H9 (cell line): ENCODE measurements around the gene ZNF146. TPM values are rescaled to one million over a fixed set of nuclear protein-coding genes. Genes with fewer than 3 reads are reported as not detected.

Experiments used
- DNase-seq: peaks from one replicate; pipeline ENCODE4 v3.0.0-alpha.2; 2017
- H2AFZ ChIP-seq: one replicate; pipeline ENCODE4 v1.6.1; 2013; ENCODE audit warnings: mild to moderate bottlenecking, low read length, control low read depth, moderate library complexity
- H2AK5ac ChIP-seq: 2 replicates; pipeline ENCODE4 v1.6.1; 2013; ENCODE audit warnings: low read length, control low read depth, mixed read lengths; ENCODE audit not compliant: insufficient read length
- H2BK120ac ChIP-seq: one replicate; pipeline ENCODE4 v1.6.1; 2013; ENCODE audit warnings: low read depth, mild to moderate bottlenecking, low read length, control low read depth, inconsistent platforms; ENCODE audit not compliant: poor library complexity, severe bottlenecking
- H2BK12ac ChIP-seq: 2 replicates; pipeline ENCODE4 v1.6.1; 2013; ENCODE audit warnings: low read length, control low read depth, mixed read lengths, low read depth; ENCODE audit not compliant: insufficient read length
- H2BK15ac ChIP-seq: 2 replicates; pipeline ENCODE4 v1.6.1; 2013; ENCODE audit warnings: low read depth, low read length, control low read depth
- H2BK20ac ChIP-seq: one replicate; pipeline ENCODE4 v1.6.1; 2013; ENCODE audit warnings: low read depth, mild to moderate bottlenecking, low read length, control low read depth, inconsistent platforms; ENCODE audit not compliant: poor library complexity, severe bottlenecking
- H2BK5ac ChIP-seq: 2 replicates; pipeline ENCODE4 v1.6.1; 2013; ENCODE audit warnings: low read length, control low read depth, mixed read lengths; ENCODE audit not compliant: insufficient read length
- H3K14ac ChIP-seq: 2 replicates; pipeline ENCODE4 v1.6.1; 2013; ENCODE audit warnings: low read length, control low read depth; ENCODE audit not compliant: insufficient read depth
- H3K18ac ChIP-seq: 2 replicates; pipeline ENCODE4 v1.6.1; 2013; ENCODE audit warnings: low read depth, mild to moderate bottlenecking, mixed read lengths, low read length, control low read depth; ENCODE audit not compliant: insufficient read length
- H3K23ac ChIP-seq: 2 replicates; pipeline ENCODE4 v1.6.1; 2013; ENCODE audit warnings: low read length, control low read depth, mixed read lengths, low read depth; ENCODE audit not compliant: insufficient read length
- H3K23me2 ChIP-seq: 2 replicates; pipeline ENCODE4 v1.6.1; 2013; ENCODE audit warnings: low read depth, mild to moderate bottlenecking, mixed read lengths, low read length, control low read depth; ENCODE audit not compliant: insufficient read length, poor library complexity, severe bottlenecking
- H3K27ac ChIP-seq: 2 replicates; pipeline ENCODE4 v1.5.1; 2013; ENCODE audit warnings: low read length, control low read depth, mixed read lengths, low read depth; ENCODE audit not compliant: insufficient read length
- H3K27me3 ChIP-seq: 2 replicates; pipeline ENCODE4 v1.6.1; 2013; ENCODE audit warnings: low read length, control low read depth, inconsistent platforms; ENCODE audit not compliant: insufficient read depth
- H3K4ac ChIP-seq: 2 replicates; pipeline ENCODE4 v1.6.1; 2013; ENCODE audit warnings: low read depth, mild to moderate bottlenecking, control low read depth, inconsistent platforms, low read length, moderate library complexity
- H3K4me1 ChIP-seq: 2 replicates; pipeline ENCODE4 v1.6.1; 2013; ENCODE audit warnings: low read length, control low read depth, inconsistent platforms; ENCODE audit not compliant: insufficient read depth
- H3K4me2 ChIP-seq: 2 replicates; pipeline ENCODE4 v1.6.1; 2013; ENCODE audit warnings: low read length, control low read depth, mixed read lengths; ENCODE audit not compliant: insufficient read length, insufficient read depth
- H3K56ac ChIP-seq: 2 replicates; pipeline ENCODE4 v1.6.1; 2013; ENCODE audit warnings: low read depth, mild to moderate bottlenecking, mixed read lengths, low read length, control low read depth; ENCODE audit not compliant: insufficient read length
- H3K79me1 ChIP-seq: 2 replicates; pipeline ENCODE4 v1.6.1; 2013; ENCODE audit warnings: low read depth, mild to moderate bottlenecking, moderate library complexity, low read length, control low read depth, inconsistent platforms; ENCODE audit not compliant: insufficient read depth, poor library complexity, severe bottlenecking
- H3K79me2 ChIP-seq: 2 replicates; pipeline ENCODE4 v1.6.1; 2013; ENCODE audit warnings: low read length, control low read depth, inconsistent platforms; ENCODE audit not compliant: insufficient read depth
- H3K9ac ChIP-seq: 2 replicates; pipeline ENCODE4 v1.6.1; 2013; ENCODE audit warnings: low read length, control low read depth, mixed read lengths; ENCODE audit not compliant: insufficient read length; ENCODE audit errors: extremely low read depth
- H3K9me3 ChIP-seq: one replicate; pipeline ENCODE4 v1.6.1; 2013; ENCODE audit warnings: low read depth, low read length, inconsistent platforms; ENCODE audit not compliant: control insufficient read depth
- H3T11ph ChIP-seq: one replicate; pipeline ENCODE4 v1.6.1; 2013; ENCODE audit warnings: mild to moderate bottlenecking, low read length, control low read depth, inconsistent platforms
- H4K20me1 ChIP-seq: one replicate; pipeline ENCODE4 v1.6.1; 2013; ENCODE audit not compliant: control insufficient read depth, insufficient read length, insufficient read depth
- H4K5ac ChIP-seq: 2 replicates; pipeline ENCODE4 v1.6.1; 2013; ENCODE audit warnings: low read depth, mild to moderate bottlenecking, mixed read lengths, low read length, control low read depth; ENCODE audit not compliant: insufficient read length
- H4K8ac ChIP-seq: replicated peaks from 2 replicates; pipeline ENCODE4 v1.6.1; 2013; ENCODE audit warnings: low read length, control low read depth, mixed read lengths, low read depth; ENCODE audit not compliant: insufficient read length
- H4K91ac ChIP-seq: 2 replicates; pipeline ENCODE4 v1.6.1; 2013; ENCODE audit warnings: low read depth, mild to moderate bottlenecking, moderate library complexity, mixed read lengths, low read length, control low read depth; ENCODE audit not compliant: insufficient read length
- H3K27ac Mint-ChIP-seq, 3 experiments: 2 replicates in 2 of 3; 3 replicates in 1 of 3; pipeline ENCODE4 v1.8.0; 2020 to 2021; ENCODE audit warnings: mixed read lengths in 3 of 3, mild to moderate bottlenecking in 1 of 3, moderate library complexity in 1 of 3
- H3K27me3 Mint-ChIP-seq: 2 replicates; pipeline ENCODE4 v1.8.0; 2021; ENCODE audit warnings: low read depth, mild to moderate bottlenecking, moderate library complexity, mixed read lengths
- H3K36me3 Mint-ChIP-seq, 3 experiments: 2 replicates in 2 of 3; 3 replicates in 1 of 3; pipeline ENCODE4 v1.8.0; 2020 to 2021; ENCODE audit warnings: low read depth in 3 of 3, mixed read lengths in 3 of 3; ENCODE audit not compliant: insufficient read depth in 1 of 3
- H3K4me1 Mint-ChIP-seq, 2 experiments: 2 replicates each; pipeline ENCODE4 v1.8.0; 2020; ENCODE audit warnings: mixed read lengths in 2 of 2
- H3K4me3 Mint-ChIP-seq, 2 experiments: 2 replicates in 1 of 2; 3 replicates in 1 of 2; pipeline ENCODE4 v1.8.0; 2020 to 2021; ENCODE audit warnings: mild to moderate bottlenecking in 2 of 2, mixed read lengths in 2 of 2, moderate library complexity in 1 of 2
- H3K9me3 Mint-ChIP-seq, 2 experiments: 2 replicates in 1 of 2; 3 replicates in 1 of 2; pipeline ENCODE4 v1.8.0; 2020; ENCODE audit warnings: mild to moderate bottlenecking in 2 of 2, mixed read lengths in 2 of 2, moderate library complexity in 1 of 2
- WGBS: extraction: QIAGEN DNeasy Blood & Tissue Kit; methylation state at CpG from one replicate; pipeline ENCODE4 v1.1.7; 2013; ENCODE audit warnings: missing lambda C conversion rate, low lambda C conversion rate, mixed read lengths; ENCODE audit not compliant: insufficient read length; ENCODE audit errors: extremely low coverage; 5-methylcytosine and 5-hydroxymethylcytosine counted together
- total RNA-seq: library from RNA; stranded (reverse); gene quantifications from 2 replicates; pipeline ENCODE4 v1.2.1, GENCODE V29; 2021
- TF ChIP-seq, protein P1 (sequence below): fragments of 200-600 bp; sonication (generic); conservative IDR thresholded peaks from 3 replicates; pipeline ENCODE4 v1.8.0; 2021; ENCODE audit warnings: antibody characterized with exemption, mild to moderate bottlenecking

The ZNF146 gene
- total RNA-seq, 1 experiment from 2014 or later, result 166 TPM

DNA sequence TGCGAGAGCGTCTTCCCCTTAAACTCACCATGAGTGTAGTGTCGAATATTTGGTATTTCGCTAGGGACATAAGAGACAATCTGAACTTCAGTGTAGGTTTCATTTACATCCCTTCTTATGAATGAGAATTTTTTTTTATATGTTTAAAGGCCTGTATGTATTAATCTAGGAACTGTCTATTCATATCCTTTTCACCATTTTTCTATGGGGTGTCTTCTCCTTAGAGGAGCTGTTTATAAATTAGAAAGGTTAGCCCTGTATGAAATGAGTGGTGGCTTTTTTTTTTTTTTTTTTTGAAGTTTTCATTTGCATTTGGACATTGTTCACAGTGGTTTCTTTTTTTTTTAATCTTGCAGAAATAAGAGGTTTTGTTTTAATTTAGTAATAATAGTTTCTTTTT, 7.6 kb downstream of the ZNF146 start:
- H3K4me1 ChIP-seq, result no peaks in the 10 kb centered on the region
- H2BK20ac ChIP-seq, result no peak overlapping the region
- WGBS, result no CpG with 5 or more reads among the region's 4 CpGs
- no peaks in the 10 kb centered on the region for H4K20me1 ChIP-seq
- H3K27me3 Mint-ChIP-seq, result no peaks in the 10 kb centered on the region
- no peak for DNase-seq
- no peak overlapping the region for H3K23ac ChIP-seq
- H4K5ac ChIP-seq, result no peak overlapping the region
- H2BK15ac ChIP-seq, result no peak overlapping the region
- H2AK5ac ChIP-seq, result no peak overlapping the region
- no peak overlapping the region for H4K91ac ChIP-seq
- no peak overlapping the region for H4K8ac ChIP-seq
- H2BK12ac ChIP-seq, result no peak overlapping the region
- H3K18ac ChIP-seq, result no peak overlapping the region
- H3T11ph ChIP-seq, result no peak overlapping the region
- peaks cover 38 to 68% (median 64%) of the 10 kb centered on the region in 3 experiments for H3K36me3 Mint-ChIP-seq
- peaks cover 10% of the 10 kb centered on the region for H3K79me1 ChIP-seq
- H3K4me1 Mint-ChIP-seq, result peaks cover 23 to 30% of the 10 kb centered on the region in 2 experiments
- H3K4me2 ChIP-seq, result no peak overlapping the region
- no peaks in the 10 kb centered on the region for H3K9me3 Mint-ChIP-seq
- H2BK120ac ChIP-seq, result no peak overlapping the region
- no peaks in the 10 kb centered on the region for H3K27me3 ChIP-seq
- no peak overlapping the region for H3K4me3 Mint-ChIP-seq
- H3K56ac ChIP-seq, result no peak overlapping the region
- H2BK5ac ChIP-seq, result no peak overlapping the region
- H3K9me3 ChIP-seq, result no peaks in the 10 kb centered on the region
- no peak overlapping the region for H3K14ac ChIP-seq
- no peak overlapping the region for H3K27ac ChIP-seq
- H3K79me2 ChIP-seq, result peaks cover 54% of the 10 kb centered on the region; the same call in 1 of the 2 replicates
- H3K9ac ChIP-seq, result no peak overlapping the region
- H3K4ac ChIP-seq, result no peak overlapping the region
- no peaks in the 10 kb centered on the region for H3K23me2 ChIP-seq
- TF ChIP-seq, protein P1, sequence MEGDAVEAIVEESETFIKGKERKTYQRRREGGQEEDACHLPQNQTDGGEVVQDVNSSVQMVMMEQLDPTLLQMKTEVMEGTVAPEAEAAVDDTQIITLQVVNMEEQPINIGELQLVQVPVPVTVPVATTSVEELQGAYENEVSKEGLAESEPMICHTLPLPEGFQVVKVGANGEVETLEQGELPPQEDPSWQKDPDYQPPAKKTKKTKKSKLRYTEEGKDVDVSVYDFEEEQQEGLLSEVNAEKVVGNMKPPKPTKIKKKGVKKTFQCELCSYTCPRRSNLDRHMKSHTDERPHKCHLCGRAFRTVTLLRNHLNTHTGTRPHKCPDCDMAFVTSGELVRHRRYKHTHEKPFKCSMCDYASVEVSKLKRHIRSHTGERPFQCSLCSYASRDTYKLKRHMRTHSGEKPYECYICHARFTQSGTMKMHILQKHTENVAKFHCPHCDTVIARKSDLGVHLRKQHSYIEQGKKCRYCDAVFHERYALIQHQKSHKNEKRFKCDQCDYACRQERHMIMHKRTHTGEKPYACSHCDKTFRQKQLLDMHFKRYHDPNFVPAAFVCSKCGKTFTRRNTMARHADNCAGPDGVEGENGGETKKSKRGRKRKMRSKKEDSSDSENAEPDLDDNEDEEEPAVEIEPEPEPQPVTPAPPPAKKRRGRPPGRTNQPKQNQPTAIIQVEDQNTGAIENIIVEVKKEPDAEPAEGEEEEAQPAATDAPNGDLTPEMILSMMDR, result no peak
- H2AFZ ChIP-seq, result no peak overlapping the region
- H3K27ac Mint-ChIP-seq, result 0 out of 7 replicates have a peak overlapping the region, but pooled peaks of 1 of the 3 experiments have one; percentile 83
